ENCODE data around the gene TBC1D14. TPM values are rescaled to one million over a fixed set of nuclear protein-coding genes. Genes with fewer than 3 reads are reported as not detected.

TBC1D14 gene
- total and polyA plus RNA-seq, 7 donors, result 19.2 to 46.4 (median 29.5) TPM

- Histone ChIP-seq H3K9me3 (no peaks in the 10 kb centered on the region), H3K36me3 (peaks cover 12 to 96% (median 27%) of the 10 kb centered on the region in 4 donors), H3K4me3 (no peak overlapping the region), H3K27ac (no peak overlapping the region), H3K27me3 (no peaks in the 10 kb centered on the region), H3K4me1 (peaks cover 0 to 4% (median 0%) of the 10 kb centered on the region in 4 donors)
- WGBS, 2 donors, result 92 to 93% methylated on average over 4 of the region's 4 CpGs
- intact Hi-C loops (cut with DNase I), result no loop called here
- TF ChIP-seq POLR2AphosphoS5 (IDR thresholded peaks at IDR 0.05) (no peak), POLR2A (IDR thresholded peaks at IDR 0.05) (no peak), CTCF (IDR thresholded peaks at IDR 0.05) (no peak), EP300 (IDR thresholded peaks at IDR 0.05) (no peak)
- DNase-seq, result no peak
Measured at GRCh38 chr4:7005571-7005970, 95.9 kb downstream of the TBC1D14 start.

DNA sequence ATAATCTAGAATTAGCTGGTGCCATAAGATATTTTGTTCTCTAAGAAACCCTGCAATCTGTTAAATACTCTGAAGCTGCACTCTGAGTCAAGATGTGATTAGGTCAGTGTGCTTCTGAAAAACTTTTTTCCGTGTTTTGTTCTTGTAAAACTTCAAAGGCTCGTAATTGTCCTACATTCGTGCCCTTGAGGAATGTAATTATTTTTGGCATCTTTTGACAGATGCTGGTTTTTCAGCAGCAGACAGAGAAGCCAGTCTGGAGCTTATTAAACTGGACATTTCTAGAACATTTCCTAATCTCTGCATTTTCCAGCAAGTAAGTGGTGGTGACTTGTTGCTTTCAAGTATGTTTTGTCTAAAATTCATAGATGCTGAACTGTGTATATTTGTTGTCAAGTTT lies 96.8 kb downstream of the TBC1D14 start:
- Histone ChIP-seq H3K9me3 (no peaks in the 10 kb centered on the region), H3K27me3 (no peaks in the 10 kb centered on the region), H3K27ac (no peak overlapping the region), H3K4me3 (no peak overlapping the region), H3K36me3 (peaks cover 5 to 96% (median 28%) of the 10 kb centered on the region in 4 donors), H3K4me1 (peaks cover 0 to 4% (median 0%) of the 10 kb centered on the region in 4 donors)
- WGBS, 2 donors, result 73 to 80% methylated on average over 3 of the region's 3 CpGs
- DNase-seq, result no peak
- intact Hi-C loops (cut with DNase I), result no loop called here
- TF ChIP-seq POLR2A (IDR thresholded peaks at IDR 0.05) (no peak), EP300 (IDR thresholded peaks at IDR 0.05) (no peak), POLR2AphosphoS5 (IDR thresholded peaks at IDR 0.05) (no peak), CTCF (IDR thresholded peaks at IDR 0.05) (no peak)

DNA sequence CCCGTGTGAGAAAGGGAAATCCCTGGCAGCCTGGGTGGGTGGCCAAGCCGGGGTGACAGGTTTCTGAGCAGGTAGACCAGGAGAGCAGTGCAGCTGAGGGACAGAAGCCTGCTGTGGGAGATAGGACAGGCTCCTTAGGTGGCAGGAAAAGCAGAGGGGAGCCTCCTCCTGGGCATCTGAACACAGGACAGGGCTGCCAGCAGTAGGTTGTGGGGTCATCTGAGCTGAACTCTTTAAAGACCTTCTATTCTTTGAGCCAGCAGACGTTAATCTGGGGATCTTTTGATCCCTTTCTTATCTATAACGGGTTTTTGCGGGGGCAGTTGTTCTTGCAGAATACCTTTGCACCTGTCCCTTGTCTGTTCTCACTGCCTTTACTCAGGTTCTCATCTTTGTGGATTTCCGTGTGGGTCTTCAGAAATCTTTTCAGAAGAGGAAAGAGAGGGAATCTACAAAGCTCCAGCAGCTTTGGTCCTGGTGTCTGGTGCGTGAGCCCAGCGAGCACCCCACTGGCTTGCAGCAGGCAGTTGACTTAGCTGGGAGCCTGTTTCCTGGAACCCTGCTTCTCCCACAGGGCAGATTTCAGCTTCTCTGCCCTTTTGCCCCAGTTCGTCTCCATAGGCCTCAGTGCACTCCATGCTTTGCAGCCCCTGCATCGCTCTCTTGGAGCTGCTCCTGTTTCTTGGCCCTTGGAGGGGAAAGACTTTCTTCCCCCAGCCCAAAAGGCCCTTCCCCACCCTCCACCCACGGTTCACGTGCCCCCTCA lies 97.7 kb downstream of the TBC1D14 start:
- intact Hi-C loops (cut with DNase I), result no loop called here
- WGBS, 2 donors, result 75 to 87% methylated on average over 12 of the region's 12 CpGs
- DNase-seq, result no peak
- Histone ChIP-seq H3K9me3 (no peaks in the 10 kb centered on the region), H3K4me3 (no peak overlapping the region), H3K27ac (no peak overlapping the region), H3K4me1 (peaks cover 0 to 4% (median 0%) of the 10 kb centered on the region in 4 donors), H3K36me3 (peaks cover 0 to 97% (median 26%) of the 10 kb centered on the region in 4 donors), H3K27me3 (no peaks in the 10 kb centered on the region)
- TF ChIP-seq POLR2A (IDR thresholded peaks at IDR 0.05) (no peak), EP300 (IDR thresholded peaks at IDR 0.05) (no peak), POLR2AphosphoS5 (IDR thresholded peaks at IDR 0.05) (no peak), CTCF (IDR thresholded peaks at IDR 0.05) (no peak)

DNA sequence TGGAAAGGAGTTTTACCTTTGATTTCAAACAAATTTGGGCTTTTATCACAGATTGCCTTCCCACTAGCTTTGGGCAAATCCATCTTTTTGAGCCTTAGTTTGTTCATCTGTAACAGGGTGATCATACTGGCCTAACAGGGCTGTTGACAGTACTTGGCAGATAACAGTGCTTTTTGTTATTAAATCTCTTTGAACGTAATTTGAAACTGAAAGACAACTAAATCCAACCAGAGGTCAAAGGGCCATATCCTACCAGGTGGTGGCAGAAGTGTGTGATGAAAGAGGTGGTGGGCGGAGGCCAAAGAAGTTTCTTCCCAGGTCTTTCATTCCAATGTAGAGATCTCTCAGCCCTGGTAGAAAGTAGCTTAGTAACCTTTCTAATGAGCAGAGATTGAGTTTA lies 98.3 kb downstream of the TBC1D14 start:
- intact Hi-C loops (cut with DNase I), result no loop called here
- no peaks in the 10 kb centered on the region for H3K9me3 ChIP-seq
- DNase-seq, result no peak
- TF ChIP-seq POLR2A (IDR thresholded peaks at IDR 0.05), result no peak
- no peak for TF ChIP-seq CTCF (IDR thresholded peaks at IDR 0.05)
- TF ChIP-seq POLR2AphosphoS5 (IDR thresholded peaks at IDR 0.05), result no peak
- no peak for TF ChIP-seq EP300 (IDR thresholded peaks at IDR 0.05)
- WGBS, 2 donors, result 43 to 59% methylated on average over 2 of the region's 2 CpGs
- no peak overlapping the region for H3K4me3 ChIP-seq
- H3K4me1 ChIP-seq, result peaks cover 0 to 4% (median 0%) of the 10 kb centered on the region in 4 donors
- no peaks in the 10 kb centered on the region for H3K27me3 ChIP-seq
- no peak overlapping the region for H3K27ac ChIP-seq
- peaks cover 0 to 98% (median 25%) of the 10 kb centered on the region in 4 donors for H3K36me3 ChIP-seq

Data from sigmoid colon (tissue), 7 donors.